Measurements from ENCODE around the gene SMIM9.
"Not testable (repeated sequence)": the region's sequence is repeated elsewhere in the genome, so short reads cannot be mapped to it uniquely, and the experiment has no call there.

SMIM9 gene

GRCh38 chrX:154873329-154873728, 38.9 kb upstream of the SMIM9 start (continued):
- TF ChIP-seq ZNF518A (tag by site-specific recombination; conservative IDR thresholded peaks at IDR 0.05; ENCODE audit: low read depth), result no peak
- no peak for TF ChIP-seq HOXA7 (CRISPR knock-in tag; IDR thresholded peaks at IDR 0.05; ENCODE audit: borderline replicate concordance)
- TF ChIP-seq ZNF768 (tag by site-specific recombination; IDR thresholded peaks at IDR 0.05), result no peak
- TF ChIP-seq, protein P1, sequence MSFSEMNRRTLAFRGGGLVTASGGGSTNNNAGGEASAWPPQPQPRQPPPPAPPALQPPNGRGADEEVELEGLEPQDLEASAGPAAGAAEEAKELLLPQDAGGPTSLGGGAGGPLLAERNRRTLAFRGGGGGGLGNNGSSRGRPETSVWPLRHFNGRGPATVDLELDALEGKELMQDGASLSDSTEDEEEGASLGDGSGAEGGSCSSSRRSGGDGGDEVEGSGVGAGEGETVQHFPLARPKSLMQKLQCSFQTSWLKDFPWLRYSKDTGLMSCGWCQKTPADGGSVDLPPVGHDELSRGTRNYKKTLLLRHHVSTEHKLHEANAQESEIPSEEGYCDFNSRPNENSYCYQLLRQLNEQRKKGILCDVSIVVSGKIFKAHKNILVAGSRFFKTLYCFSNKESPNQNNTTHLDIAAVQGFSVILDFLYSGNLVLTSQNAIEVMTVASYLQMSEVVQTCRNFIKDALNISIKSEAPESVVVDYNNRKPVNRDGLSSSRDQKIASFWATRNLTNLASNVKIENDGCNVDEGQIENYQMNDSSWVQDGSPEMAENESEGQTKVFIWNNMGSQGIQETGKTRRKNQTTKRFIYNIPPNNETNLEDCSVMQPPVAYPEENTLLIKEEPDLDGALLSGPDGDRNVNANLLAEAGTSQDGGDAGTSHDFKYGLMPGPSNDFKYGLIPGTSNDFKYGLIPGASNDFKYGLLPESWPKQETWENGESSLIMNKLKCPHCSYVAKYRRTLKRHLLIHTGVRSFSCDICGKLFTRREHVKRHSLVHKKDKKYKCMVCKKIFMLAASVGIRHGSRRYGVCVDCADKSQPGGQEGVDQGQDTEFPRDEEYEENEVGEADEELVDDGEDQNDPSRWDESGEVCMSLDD (tag by site-specific recombination; IDR thresholded peaks at IDR 0.05), result no peak
- TF ChIP-seq TRIM28 (IDR thresholded peaks at IDR 0.05; ENCODE audit: borderline replicate concordance, low read length), result no peak
- no peak for TF ChIP-seq ZNF157 (tag by site-specific recombination; IDR thresholded peaks at IDR 0.05)
- no peak for TF ChIP-seq ZBTB8A (tag by site-specific recombination; IDR thresholded peaks at IDR 0.05)

GRCh38 chrX:154868522-154868921, 34.1 kb upstream of the SMIM9 start:
- CTCF ChIA-PET; H3K27ac ChIP-seq (ENCODE audit: extremely low read depth, low read depth, low read length); H3K9me3 ChIP-seq (ENCODE audit: control insufficient read depth, insufficient read depth, low read depth, low read length); H3K36me3 ChIP-seq (ENCODE audit: control insufficient read depth in 2 of 2, insufficient read depth in 1 of 2, low read length in 2 of 2); H3K4me3 ChIP-seq (ENCODE audit: low read depth, low read length); POLR2A ChIA-PET; H3K4me1 ChIP-seq (ENCODE audit: control insufficient read depth, insufficient read depth, low read length): not testable (repeated sequence)
- TF ChIP-seq ZNF529 (tag by site-specific recombination; IDR thresholded peaks at IDR 0.05; ENCODE audit: insufficient replicate concordance), result peak; percentile 61

DNA sequence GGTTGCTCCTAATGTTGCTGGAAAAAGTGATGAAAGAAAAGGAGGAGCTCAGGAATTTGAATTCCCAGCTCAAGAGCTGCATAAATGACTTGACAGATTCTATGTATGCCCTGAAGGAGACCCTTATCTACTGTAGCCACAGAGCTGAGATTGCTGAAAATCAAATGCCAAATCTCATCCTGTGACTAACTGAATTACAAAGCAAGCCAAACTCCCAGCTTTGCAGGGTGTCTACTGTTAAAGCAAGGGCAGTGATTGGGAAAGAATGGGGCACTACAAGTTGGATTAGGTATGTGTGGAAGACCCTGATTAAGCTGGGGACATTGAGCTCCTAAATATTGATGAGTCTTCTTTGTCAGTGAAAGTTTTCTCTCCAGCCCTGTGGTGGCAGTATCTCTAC, 20.8 kb upstream of the SMIM9 start:
- CTCF ChIA-PET, result no interaction called here
- H3K4me1 ChIP-seq (ENCODE audit: control insufficient read depth, insufficient read depth, low read length), result no peaks in the 10 kb centered on the region
- TF ChIP-seq PRDM1 (tag by site-specific recombination; IDR thresholded peaks at IDR 0.05), result no peak
- no peak for TF ChIP-seq ZNF112 (tag by site-specific recombination; IDR thresholded peaks at IDR 0.05)
- no peak for TF ChIP-seq ZNF426 (tag by site-specific recombination; IDR thresholded peaks at IDR 0.05)
- TF ChIP-seq KLF7 (tag by site-specific recombination; IDR thresholded peaks at IDR 0.05; ENCODE audit: borderline replicate concordance), result no peak
- TF ChIP-seq ZNF16 (tag by site-specific recombination; IDR thresholded peaks at IDR 0.05; ENCODE audit: low read depth), result no peak
- TF ChIP-seq, protein P2, sequence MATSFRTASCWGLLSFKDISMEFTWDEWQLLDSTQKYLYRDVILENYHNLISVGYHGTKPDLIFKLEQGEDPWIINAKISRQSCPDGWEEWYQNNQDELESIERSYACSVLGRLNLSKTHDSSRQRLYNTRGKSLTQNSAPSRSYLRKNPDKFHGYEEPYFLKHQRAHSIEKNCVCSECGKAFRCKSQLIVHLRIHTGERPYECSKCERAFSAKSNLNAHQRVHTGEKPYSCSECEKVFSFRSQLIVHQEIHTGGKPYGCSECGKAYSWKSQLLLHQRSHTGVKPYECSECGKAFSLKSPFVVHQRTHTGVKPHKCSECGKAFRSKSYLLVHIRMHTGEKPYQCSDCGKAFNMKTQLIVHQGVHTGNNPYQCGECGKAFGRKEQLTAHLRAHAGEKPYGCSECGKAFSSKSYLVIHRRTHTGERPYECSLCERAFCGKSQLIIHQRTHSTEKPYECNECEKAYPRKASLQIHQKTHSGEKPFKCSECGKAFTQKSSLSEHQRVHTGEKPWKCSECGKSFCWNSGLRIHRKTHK (tag by site-specific recombination; IDR thresholded peaks at IDR 0.05), result no peak
- TF ChIP-seq, protein P3, sequence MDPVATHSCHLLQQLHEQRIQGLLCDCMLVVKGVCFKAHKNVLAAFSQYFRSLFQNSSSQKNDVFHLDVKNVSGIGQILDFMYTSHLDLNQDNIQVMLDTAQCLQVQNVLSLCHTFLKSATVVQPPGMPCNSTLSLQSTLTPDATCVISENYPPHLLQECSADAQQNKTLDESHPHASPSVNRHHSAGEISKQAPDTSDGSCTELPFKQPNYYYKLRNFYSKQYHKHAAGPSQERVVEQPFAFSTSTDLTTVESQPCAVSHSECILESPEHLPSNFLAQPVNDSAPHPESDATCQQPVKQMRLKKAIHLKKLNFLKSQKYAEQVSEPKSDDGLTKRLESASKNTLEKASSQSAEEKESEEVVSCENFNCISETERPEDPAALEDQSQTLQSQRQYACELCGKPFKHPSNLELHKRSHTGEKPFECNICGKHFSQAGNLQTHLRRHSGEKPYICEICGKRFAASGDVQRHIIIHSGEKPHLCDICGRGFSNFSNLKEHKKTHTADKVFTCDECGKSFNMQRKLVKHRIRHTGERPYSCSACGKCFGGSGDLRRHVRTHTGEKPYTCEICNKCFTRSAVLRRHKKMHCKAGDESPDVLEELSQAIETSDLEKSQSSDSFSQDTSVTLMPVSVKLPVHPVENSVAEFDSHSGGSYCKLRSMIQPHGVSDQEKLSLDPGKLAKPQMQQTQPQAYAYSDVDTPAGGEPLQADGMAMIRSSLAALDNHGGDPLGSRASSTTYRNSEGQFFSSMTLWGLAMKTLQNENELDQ (tag by site-specific recombination; IDR thresholded peaks at IDR 0.05; ENCODE audit: low read depth), result no peak
- TF ChIP-seq OVOL3 (tag by site-specific recombination; IDR thresholded peaks at IDR 0.05), result no peak
- no peak for TF ChIP-seq ZSCAN23 (tag by site-specific recombination; IDR thresholded peaks at IDR 0.05)
- TF ChIP-seq GFI1B (tag by site-specific recombination; IDR thresholded peaks at IDR 0.05), result no peak
- TF ChIP-seq MYNN (tag by site-specific recombination; IDR thresholded peaks at IDR 0.05; ENCODE audit: borderline replicate concordance), result no peak
- no peak for TF ChIP-seq ZNF768 (tag by site-specific recombination; IDR thresholded peaks at IDR 0.05)
- no peak for TF ChIP-seq AEBP2 (tag by site-specific recombination; IDR thresholded peaks at IDR 0.05; ENCODE audit: borderline replicate concordance)
- TF ChIP-seq HOXD13 (CRISPR knock-in tag; IDR thresholded peaks at IDR 0.05; ENCODE audit: borderline replicate concordance), result no peak
- H3K36me3 ChIP-seq (ENCODE audit: control insufficient read depth in 2 of 2, insufficient read depth in 1 of 2, low read length in 2 of 2), result no peaks in the 10 kb centered on the region
- POLR2A ChIA-PET, result no interaction called here
- no peak overlapping the region for H3K4me3 ChIP-seq (ENCODE audit: low read depth, low read length)
- H3K9me3 ChIP-seq (ENCODE audit: control insufficient read depth, insufficient read depth, low read depth, low read length), result no peaks in the 10 kb centered on the region; the same call in 1 of the 2 replicates
- no peak overlapping the region for H3K27ac ChIP-seq (ENCODE audit: extremely low read depth, low read depth, low read length)

All from HEK293 (cell line).